Measurements from ENCODE around the gene COL5A1. TPM values are rescaled to one million over a fixed set of nuclear protein-coding genes. Genes with fewer than 3 reads are reported as not detected.

The COL5A1 gene
- total and polyA plus RNA-seq, 2 experiments from 2014 or later: 2.5 to 13.1 TPM

Small RNA genes lying within 50 kb of the gene (microRNA-seq; reads per million reads assigned to microRNA genes)
- not detected for gene MIR3689A
- gene MIR3689B: not detected
- not detected for gene MIR3689C
- gene MIR3689D1: not detected
- gene MIR3689D2: not detected
- not detected for gene MIR3689E
- not detected for gene MIR3689F

Small RNA genes lying within 50 kb of the gene (small RNA-seq; reads per million reads assigned to genes)
- not detected for gene AL603650.1 (ENCODE audit: low replicate concordance)
- not detected for gene MIR3689A (ENCODE audit: low replicate concordance)
- not detected for gene MIR3689B (ENCODE audit: low replicate concordance)
- not detected for gene MIR3689C (ENCODE audit: low replicate concordance)
- not detected for gene MIR3689D1 (ENCODE audit: low replicate concordance)
- not detected for gene MIR3689D2 (ENCODE audit: low replicate concordance)
- not detected for gene MIR3689E (ENCODE audit: low replicate concordance)
- gene MIR3689F (ENCODE audit: low replicate concordance): not detected

Other genes with a start within 250 kb of the COL5A1 start
- not detected in 2 replicates for gene FCN2, start 239.0 kb downstream of the COL5A1 start, total RNA-seq (2014; rRNA removed; shearing (Covaris generic))
- gene FCN2, start 239.0 kb downstream of the COL5A1 start, polyA plus RNA-seq (2016; fragmentation: Nextera tagmentation; extraction: Ambion mirVana): not detected in 2 replicates

Data from GM23338 (cell line).